Measurements from ENCODE around the gene SIX5. TPM values are rescaled to one million over a fixed set of nuclear protein-coding genes. Genes with fewer than 3 reads are reported as not detected.

SIX5 gene
- total RNA-seq, 1 donor from 2014 or later = 15.5 TPM

- no peak for DNase-seq (ENCODE audit: extremely low read depth, low read depth, low spot score)
Observed at GRCh38 chr19:45716359-45717130, 52.5 kb downstream of the SIX5 start.

DNA sequence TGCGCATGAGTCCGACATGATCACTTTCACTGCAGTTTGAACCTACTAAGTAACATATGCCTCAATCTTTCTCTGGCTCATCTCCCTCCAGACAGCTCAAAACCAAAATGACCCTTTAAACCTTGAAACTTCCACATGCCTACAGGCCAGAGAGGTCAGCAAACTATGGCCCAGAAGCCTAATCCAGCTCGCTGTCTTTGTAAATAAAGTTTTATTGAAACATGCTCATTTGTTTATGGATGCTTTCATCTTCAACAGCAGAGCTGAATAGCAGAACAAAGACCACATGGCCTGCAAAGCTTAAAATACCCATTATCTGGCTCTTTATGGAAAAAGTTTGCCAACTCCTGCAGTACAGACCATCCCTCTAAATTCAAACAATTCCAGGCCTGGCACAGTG, 53.9 kb downstream of the SIX5 start:
- DNase-seq (ENCODE audit: extremely low read depth, low read depth, low spot score) = no peak

Other genes with a start within 250 kb of the SIX5 start
- gene OPA3, start 184.4 kb downstream of the SIX5 start, total RNA-seq = 14.9 and 16.6 TPM in 2 replicates
- gene GPR4, start 167.0 kb downstream of the SIX5 start, total RNA-seq = 12.6 and 14.8 TPM in 2 replicates
- 19.3 and 26.6 TPM in 2 replicates for gene EML2, start 129.9 kb downstream of the SIX5 start, total RNA-seq
- gene GIPR, start 101.0 kb downstream of the SIX5 start, total RNA-seq = 0.76 TPM in 1 of 2 replicates, not detected in the other
- 221 and 278 TPM in 2 replicates for gene SNRPD2, start 77.3 kb downstream of the SIX5 start, total RNA-seq
- 17.4 and 25.0 TPM in 2 replicates for gene QPCTL, start 76.6 kb downstream of the SIX5 start, total RNA-seq
- 12.3 and 18.6 TPM in 2 replicates for gene FBXO46, start 38.4 kb downstream of the SIX5 start, total RNA-seq
- not detected in 2 replicates for gene MEIOSIN, start 35.8 kb downstream of the SIX5 start, total RNA-seq
- 23.4 and 40.2 TPM in 2 replicates for gene DMPK, start 13.2 kb upstream of the SIX5 start, total RNA-seq
- 51.2 and 62.6 TPM in 2 replicates for gene DMWD, start 23.6 kb upstream of the SIX5 start, total RNA-seq
- not detected in 2 replicates for gene RSPH6A, start 46.1 kb upstream of the SIX5 start, total RNA-seq
- gene SYMPK, start 93.9 kb upstream of the SIX5 start, total RNA-seq = 58.0 and 58.2 TPM in 2 replicates
- not detected in 2 replicates for gene FOXA3, start 95.1 kb upstream of the SIX5 start, total RNA-seq
- gene IRF2BP1, start 116.9 kb upstream of the SIX5 start, total RNA-seq = 27.1 and 32.3 TPM in 2 replicates
- 6.0 and 7.4 TPM in 2 replicates for gene MYPOP, start 133.4 kb upstream of the SIX5 start, total RNA-seq
- not detected in 2 replicates for gene NANOS2, start 145.5 kb upstream of the SIX5 start, total RNA-seq
- 11.8 and 23.2 TPM in 2 replicates for gene NOVA2, start 204.6 kb upstream of the SIX5 start, total RNA-seq
- 11.8 and 12.0 TPM in 2 replicates for gene CCDC61, start 226.2 kb upstream of the SIX5 start, total RNA-seq